Caki2 (cell line): ENCODE data around the gene TIMM13. TPM values are rescaled to one million over a fixed set of nuclear protein-coding genes. Genes with fewer than 3 reads are reported as not detected.

Experiments
- total RNA-seq: library from RNA; depleted of rRNA; stranded (reverse); fragments of >200 nt; shearing (Covaris generic); gene quantifications from 2 replicates; pipeline ENCODE4 v1.2.3, GENCODE V29; 2014; ENCODE audit warnings: low replicate concordance; rRNA removed

Gene TIMM13
- total RNA-seq, 1 experiment from 2014 or later = 31.9 TPM

Other genes with a start within 250 kb of the TIMM13 start
- gene PLEKHJ1, start 191.3 kb downstream of the TIMM13 start, total RNA-seq = 55.9 and 96.2 TPM in 2 replicates
- 9.9 and 23.2 TPM in 2 replicates for gene SF3A2, start 190.8 kb downstream of the TIMM13 start, total RNA-seq
- gene AMH, start 178.3 kb downstream of the TIMM13 start, total RNA-seq = 3.0 and 11.7 TPM in 2 replicates
- gene JSRP1, start 171.2 kb downstream of the TIMM13 start, total RNA-seq = not detected in 2 replicates
- not detected in 2 replicates for gene PEAK3, start 145.4 kb downstream of the TIMM13 start, total RNA-seq
- gene LINGO3, start 119.4 kb downstream of the TIMM13 start, total RNA-seq = not detected in 2 replicates
- 238 and 305 TPM in 2 replicates for gene LSM7, start 99.0 kb downstream of the TIMM13 start, total RNA-seq
- 20.6 and 30.0 TPM in 2 replicates for gene SPPL2B, start 98.9 kb downstream of the TIMM13 start, total RNA-seq
- gene TMPRSS9, start 67.3 kb downstream of the TIMM13 start, total RNA-seq = 0.09 and 0.44 TPM in 2 replicates
- 96.1 and 99.8 TPM in 2 replicates for gene LMNB2, start 29.4 kb upstream of the TIMM13 start, total RNA-seq
- gene GADD45B, start 48.5 kb upstream of the TIMM13 start, total RNA-seq = 10.6 and 16.3 TPM in 2 replicates